Fibroblast of gingiva (primary cell): ENCODE results near the gene FAM174B.

ENCODE experiments used
- DNase-seq: peaks from one replicate; pipeline ENCODE4 v3.0.0-alpha.2; 2011; ENCODE audit warnings: low read depth

Gene FAM174B

DNA sequence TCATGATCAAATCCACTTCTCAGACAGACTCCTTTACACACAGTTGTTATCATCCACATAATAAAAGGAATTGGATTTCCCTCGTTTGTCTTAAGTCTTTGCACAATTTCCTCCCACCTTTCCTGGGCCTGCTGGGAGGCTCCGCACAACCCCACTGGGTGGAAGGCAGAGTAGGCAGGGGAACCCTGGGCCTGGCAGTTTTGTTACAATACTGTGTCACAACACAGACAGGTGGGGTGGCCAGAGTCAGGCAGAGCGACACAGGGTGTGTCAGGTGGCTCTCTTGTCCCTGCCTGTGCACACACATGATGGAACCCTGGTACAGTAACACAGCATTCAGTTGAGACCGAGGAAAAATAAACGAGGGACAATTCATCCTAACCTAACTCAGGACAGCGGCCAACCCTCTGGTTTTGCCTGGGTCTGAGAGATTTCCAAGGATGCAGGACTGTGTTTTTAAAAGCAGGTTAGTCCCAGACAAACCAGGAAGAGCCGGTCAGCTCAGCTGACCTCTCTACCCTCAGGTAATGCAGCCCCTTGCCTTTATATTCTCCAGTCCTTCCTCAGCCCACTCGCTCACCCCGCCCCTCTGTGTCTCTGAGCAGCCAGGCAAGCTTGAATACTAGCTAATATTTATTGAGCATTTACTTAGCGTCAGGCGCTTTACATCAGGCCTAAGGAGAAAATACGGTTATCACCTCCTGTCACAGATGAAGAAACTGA, 8.8 kb upstream of the FAM174B start:
- DNase-seq = no peak

DNA sequence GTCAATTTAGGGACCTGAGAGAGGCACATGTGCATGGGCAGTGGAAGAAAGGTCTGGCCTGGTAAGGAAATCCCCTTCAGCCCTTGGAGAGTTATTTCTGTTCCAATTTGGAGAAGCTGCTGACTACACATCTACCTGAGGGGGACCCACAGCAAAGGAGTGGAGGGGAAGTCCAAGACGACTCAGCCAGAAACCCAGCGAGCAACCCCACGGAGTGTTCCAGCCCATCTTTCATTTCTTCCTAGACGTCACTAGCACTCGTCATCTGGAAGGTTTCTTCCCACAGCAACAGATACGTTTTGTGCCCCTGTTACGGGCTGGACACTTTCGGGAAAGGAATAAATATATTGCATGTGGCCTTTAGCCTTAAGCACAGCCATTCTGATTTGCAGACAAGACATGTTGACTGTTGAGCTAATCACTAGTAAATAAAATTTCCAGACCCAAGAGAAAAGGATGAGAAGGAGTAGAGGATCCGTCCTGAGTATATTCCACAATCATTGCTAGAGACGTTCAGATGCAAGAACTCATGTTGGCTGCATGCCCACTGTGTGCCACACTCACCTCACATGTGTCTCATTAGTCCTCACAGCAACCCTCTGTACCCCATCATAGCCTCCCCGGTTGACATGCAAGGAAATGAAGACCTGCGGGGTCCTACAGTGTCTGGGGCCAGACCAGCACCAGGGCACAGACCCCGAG, 7.8 kb upstream of the FAM174B start:
- DNase-seq = no peak

- no peak for DNase-seq
Measured at GRCh38 chr15:92662762-92663161, 7.2 kb upstream of the FAM174B start.

DNA sequence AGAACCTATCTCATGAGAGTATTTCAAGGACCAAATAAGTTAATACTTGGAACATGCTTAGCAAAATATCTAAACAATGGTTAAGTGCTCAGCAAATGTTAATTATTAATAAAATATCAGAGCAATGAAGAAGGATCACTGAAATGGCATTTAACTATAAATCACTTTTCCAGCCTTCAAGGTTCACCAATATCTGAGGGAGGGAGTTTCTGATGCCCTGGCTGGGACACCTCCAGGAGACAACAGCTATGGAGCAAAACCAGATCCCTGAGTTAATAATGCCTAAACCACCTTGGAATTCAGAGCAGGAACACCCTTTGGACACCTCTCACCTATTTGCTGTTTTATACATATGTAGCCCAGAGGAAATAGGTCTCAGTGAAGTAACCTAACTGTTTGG, 6.4 kb upstream of the FAM174B start:
- DNase-seq = no peak

- DNase-seq = no peak
Measured at GRCh38 chr15:92661069-92661468, 5.5 kb upstream of the FAM174B start.

DNA sequence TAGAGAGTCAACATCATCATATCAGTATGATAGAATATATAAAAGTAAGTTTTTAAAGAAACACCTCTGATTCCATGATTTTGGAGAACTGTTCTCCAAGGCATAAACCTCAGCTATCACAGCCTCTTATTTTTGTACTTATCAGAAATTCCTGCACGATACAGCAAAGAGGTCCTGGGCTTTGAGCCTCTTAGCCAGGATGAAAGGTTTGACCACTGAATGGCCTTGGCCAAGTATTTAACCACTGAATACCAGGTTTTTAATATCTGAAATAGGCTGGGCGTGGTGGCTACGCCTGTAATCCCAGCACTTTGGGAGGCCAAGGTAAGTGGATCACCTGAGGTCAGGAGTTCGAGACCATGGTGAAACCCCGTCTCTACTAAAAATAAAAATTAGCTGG, 1.9 kb upstream of the FAM174B start:
- no peak for DNase-seq

DNA sequence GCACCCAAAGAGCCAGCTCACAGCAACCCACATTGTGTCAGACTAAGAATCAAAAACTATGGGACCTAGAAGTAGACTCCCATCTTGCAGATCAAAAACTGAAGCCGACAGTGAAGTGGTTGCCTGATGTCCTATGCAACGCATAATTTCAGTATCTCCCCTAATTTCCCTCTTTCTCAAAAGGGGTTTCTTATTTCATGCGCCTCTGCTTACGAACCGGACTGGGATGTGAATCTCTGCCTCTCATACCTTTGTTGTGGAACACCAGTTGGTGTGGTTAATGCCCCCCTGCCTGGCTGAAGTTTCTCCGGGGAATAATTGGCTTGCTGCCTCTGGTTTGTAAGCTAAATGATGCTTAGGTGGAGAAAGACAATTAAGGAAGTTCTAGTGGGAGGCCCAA, 514 bp upstream of the FAM174B start:
- DNase-seq = no peak

DNA sequence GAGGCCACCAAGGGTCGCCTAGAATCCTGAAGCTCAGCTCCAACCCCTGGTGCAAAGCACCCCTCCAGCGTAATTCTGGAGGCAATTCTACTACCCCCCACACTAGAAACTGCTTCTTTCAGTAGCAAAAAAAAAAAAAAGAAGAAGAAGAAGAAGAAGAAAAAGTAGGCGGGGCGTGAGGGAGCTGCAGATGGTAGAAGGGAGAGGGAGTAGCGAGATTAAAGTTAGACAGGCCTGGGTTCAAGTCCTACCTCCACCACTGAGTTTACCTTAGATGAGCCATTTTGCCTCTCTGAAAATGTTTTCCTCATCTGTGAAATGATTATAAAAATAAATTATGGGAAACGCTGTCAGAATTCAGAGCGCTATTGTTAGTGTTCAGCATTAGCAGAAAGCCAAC, 913 bp downstream of the FAM174B start:
- no peak for DNase-seq

DNA sequence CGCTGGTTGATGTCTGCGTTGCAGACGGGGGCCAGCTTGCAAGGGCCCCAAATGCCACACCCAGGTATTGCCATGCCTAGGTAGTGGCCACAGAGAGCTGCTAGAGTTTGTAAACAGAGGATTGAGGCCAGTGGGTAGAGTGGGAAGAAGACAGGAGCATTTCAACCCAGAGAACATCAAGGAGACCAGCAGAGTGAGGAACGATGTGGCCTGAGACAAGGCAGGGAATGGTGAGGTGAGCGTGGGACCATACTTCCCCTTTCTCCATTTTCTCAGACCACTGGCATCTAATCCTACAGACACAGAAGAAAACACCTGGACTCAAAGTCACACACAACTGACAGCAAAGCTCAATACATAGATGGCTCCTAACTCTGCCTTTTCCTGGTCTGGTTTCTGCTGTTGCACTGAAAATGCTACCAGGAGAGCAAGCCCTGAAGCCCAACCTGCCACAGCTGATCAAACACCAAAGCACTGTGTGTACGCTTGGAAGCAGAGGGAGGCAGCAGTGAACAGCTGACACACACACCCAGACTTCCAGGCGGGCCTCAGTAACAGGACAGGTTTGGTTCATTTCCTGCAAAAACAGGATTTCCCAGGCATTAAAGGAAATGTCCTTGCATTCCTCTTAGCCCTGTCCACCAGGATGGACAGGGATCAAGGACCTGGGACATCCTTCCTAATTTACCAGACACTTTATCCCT, 1.6 kb downstream of the FAM174B start:
- DNase-seq = no peak

DNA sequence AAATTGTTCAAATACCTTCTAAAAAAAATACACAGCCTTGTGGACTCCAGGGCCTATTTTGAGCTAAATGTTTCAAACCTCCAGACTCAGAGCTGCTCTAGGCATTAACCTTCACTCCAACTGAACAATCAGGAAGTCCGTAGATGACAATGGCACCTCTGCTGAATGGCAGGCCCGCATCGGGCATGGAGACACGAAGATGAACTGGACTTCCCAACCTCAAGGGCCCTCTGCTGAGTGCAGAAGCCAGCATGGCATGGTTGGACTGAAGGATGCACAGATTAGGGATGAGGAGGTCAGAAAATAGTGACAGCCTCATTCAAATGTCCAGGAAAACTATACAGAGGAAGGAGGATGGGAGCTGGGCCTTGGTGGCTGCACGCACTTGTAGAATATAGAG, 2.2 kb downstream of the FAM174B start:
- no peak for DNase-seq

DNA sequence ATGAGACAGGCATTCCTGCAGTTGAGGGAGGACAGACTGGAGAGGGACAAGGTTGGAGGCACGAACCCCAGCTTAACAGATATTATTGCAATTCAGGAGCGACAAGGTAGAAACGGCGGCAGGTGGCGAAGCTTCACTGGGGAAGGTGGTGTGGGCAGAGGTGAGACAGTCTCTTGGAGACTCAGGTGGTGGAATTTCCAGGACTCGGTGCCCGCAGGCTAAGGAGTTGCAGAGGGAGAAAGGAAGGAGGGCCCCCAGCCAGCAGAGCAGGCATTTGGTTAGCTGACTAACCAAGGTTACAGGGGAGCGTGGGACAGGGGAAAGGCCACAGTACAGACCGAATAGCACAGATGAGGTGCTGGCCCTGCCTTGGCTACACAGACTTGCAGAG, 3.0 kb downstream of the FAM174B start:
- no peak for DNase-seq

- DNase-seq = no peak
Measured at GRCh38 chr15:92651877-92652575, 3.5 kb downstream of the FAM174B start.

DNA sequence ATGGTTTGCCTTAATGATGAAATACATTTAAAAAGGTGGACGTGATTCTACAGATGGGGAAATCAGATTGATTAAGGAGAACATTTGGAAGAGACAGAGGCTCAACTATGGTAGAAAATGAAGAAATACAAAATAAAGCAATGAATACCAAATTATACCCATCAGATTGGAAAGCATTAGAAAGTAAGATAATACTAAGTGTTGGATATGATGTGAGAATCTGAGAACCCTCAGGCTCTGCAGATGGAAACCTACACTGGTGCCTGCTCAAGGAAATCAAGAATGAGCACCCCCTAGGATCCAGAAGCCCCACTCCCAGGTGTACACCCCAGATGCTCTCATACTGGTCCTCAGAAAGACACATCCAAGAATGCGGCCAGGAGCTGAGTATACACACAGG, 4.6 kb downstream of the FAM174B start:
- no peak for DNase-seq

DNA sequence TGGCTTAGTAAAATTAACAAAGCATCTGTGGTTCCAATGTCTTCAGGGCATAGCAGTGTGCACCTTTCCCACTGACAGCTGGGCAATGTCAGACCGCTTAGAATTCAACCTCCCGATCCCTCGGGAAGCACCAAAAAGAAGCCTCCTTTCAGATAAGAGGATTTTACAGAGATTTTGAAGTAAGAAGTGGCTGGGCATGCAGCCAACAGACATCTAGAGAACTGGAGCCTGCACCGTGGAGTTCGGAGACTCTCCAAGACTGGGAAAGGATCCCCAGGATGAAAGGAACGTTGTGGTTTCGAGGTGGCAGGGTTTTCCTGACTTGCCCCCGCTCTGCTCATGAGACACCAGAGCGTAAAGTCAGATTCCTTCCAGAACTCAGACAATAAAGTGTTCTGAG, 5.3 kb downstream of the FAM174B start:
- no peak for DNase-seq

GRCh38 chr15:92648190-92648875, 7.2 kb downstream of the FAM174B start:
- no peak for DNase-seq

GRCh38 chr15:92647467-92648163, 8.0 kb downstream of the FAM174B start:
- no peak for DNase-seq

DNA sequence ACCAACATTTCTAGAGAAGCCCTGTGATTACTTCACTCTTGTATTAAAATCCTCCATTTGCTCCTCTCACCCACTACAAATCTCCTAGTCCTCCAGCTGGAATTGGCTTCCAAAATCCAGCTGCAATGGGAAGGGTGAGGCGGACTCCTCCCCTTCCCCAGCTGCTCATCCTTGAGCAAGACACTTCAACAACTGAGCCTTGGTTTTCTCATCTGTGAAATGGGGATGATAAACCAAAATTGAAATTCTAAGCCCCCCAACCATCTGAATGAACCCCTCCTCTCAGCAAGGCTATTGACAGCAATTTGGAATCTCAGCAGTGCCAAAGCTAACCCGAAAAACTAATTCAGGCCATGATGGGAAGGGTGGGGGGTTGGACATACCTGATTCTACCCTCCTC, 9.4 kb downstream of the FAM174B start:
- DNase-seq = no peak

- no peak for DNase-seq
Measured at GRCh38 chr15:92645731-92646130, 9.8 kb downstream of the FAM174B start.

DNA sequence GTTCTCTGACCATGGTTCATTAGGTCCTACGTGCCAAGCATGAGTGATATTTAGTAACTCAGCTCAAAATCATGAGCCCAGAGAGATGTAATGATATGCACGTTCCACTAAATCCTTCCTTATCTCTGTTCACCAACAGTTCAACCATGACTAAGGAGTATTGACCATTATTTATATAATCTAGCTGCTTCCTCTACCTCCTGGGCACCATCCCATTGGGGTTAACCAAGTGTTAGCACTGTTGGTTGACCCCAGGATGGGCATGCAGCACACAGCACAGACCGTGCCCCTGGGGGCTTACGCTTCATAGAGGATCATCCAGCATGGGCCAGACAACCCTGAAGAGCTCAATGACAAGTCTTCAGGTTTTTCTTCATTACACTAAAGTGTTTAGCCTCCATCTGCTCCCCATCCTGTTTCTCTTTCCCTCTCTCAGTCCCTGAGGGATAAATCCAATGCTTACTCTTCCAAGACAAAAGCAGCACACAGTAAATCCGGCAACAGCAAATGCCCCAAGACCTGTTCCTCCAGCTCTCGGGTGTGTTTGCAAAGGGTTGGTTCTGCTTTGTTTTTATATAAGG, 10.4 kb downstream of the FAM174B start:
- DNase-seq = no peak

GRCh38 chr15:92643849-92644815, 11.4 kb downstream of the FAM174B start:
- DNase-seq = no peak
